Neural cell (in vitro differentiated cells): ENCODE data around the gene GNG14. TPM values are rescaled to one million over a fixed set of nuclear protein-coding genes. Genes with fewer than 3 reads are reported as not detected.

ENCODE experiments used
- H2AFZ ChIP-seq: fragments of 200-600, 300-800 bp; sonication (generic), shearing (Covaris generic); 2 replicates; pipeline ENCODE4 v1.6.0; 2014; ENCODE audit warnings: low read depth, mild to moderate bottlenecking, antibody characterized with exemption, low read length, moderate library complexity
- H3F3A ChIP-seq: fragments of 200-600 bp; shearing (Covaris generic); 2 replicates; pipeline ENCODE4 v1.6.1; 2016; ENCODE audit warnings: mild to moderate bottlenecking, moderate library complexity, mixed read lengths, antibody characterized with exemption, low read length; ENCODE audit not compliant: insufficient read depth, poor library complexity, severe bottlenecking
- H3K27ac ChIP-seq: fragments of 200-600, 300-800 bp; sonication (generic), shearing (Covaris generic); 2 replicates; pipeline ENCODE4 v1.5.1; 2014; ENCODE audit warnings: mild to moderate bottlenecking, low read length, moderate library complexity
- H3K27me3 ChIP-seq: fragments of 300-800, 200-600 bp; sonication (generic), shearing (Covaris generic); 2 replicates; pipeline ENCODE4 v1.6.0; 2014; ENCODE audit warnings: mild to moderate bottlenecking, low read depth, low read length, moderate library complexity; ENCODE audit not compliant: insufficient read depth
- H3K36me3 ChIP-seq: fragments of 300-800, 200-600 bp; sonication (generic), shearing (Covaris generic); 2 replicates; pipeline ENCODE4 v1.5.1; 2014; ENCODE audit warnings: mild to moderate bottlenecking, antibody characterized with exemption, low read length, moderate library complexity; ENCODE audit not compliant: insufficient read depth
- H3K4me2 ChIP-seq: fragments of 300-800, 200-600 bp; sonication (generic), shearing (Covaris generic); 2 replicates; pipeline ENCODE4 v1.6.0; 2014; ENCODE audit warnings: mild to moderate bottlenecking, low read length
- H3K4me3 ChIP-seq: fragments of 300-800, 200-600 bp; sonication (generic), shearing (Covaris generic); 2 replicates; pipeline ENCODE4 v1.5.1; 2014; ENCODE audit warnings: mild to moderate bottlenecking, low read length, moderate library complexity
- H3K79me2 ChIP-seq: fragments of 200-600 bp; shearing (Covaris generic); replicated peaks from 2 replicates; pipeline ENCODE4 v1.6.0; 2014; ENCODE audit warnings: mild to moderate bottlenecking, low read length, moderate library complexity; ENCODE audit not compliant: insufficient read depth
- H3K9ac ChIP-seq: fragments of 300-800, 200-600 bp; sonication (generic), shearing (Covaris generic); 2 replicates; pipeline ENCODE4 v1.6.1; 2016; ENCODE audit warnings: mild to moderate bottlenecking, low read length, mixed read lengths
- H3K9me2 ChIP-seq: fragments of 200-600 bp; shearing (Covaris generic); 2 replicates; pipeline ENCODE4 v1.6.1; 2016; ENCODE audit warnings: mild to moderate bottlenecking, low read length, mixed read lengths; ENCODE audit not compliant: insufficient read depth
- H3K9me3 ChIP-seq: fragments of 200-600, 300-800 bp; sonication (generic), shearing (Covaris generic); 2 replicates; pipeline ENCODE4 v1.6.1; 2016; ENCODE audit warnings: mild to moderate bottlenecking, mixed run types, low read length, moderate library complexity, mixed read lengths
- H4K20me1 ChIP-seq: fragments of 200-600 bp; shearing (Covaris generic); 2 replicates; pipeline ENCODE4 v1.6.1; 2016; ENCODE audit warnings: mild to moderate bottlenecking, mixed run types; ENCODE audit not compliant: insufficient read depth
- CTCF ChIP-seq: fragments of 450-650 bp; IDR thresholded peaks from 2 replicates; pipeline ENCODE4 v1.5.1; 2014; ENCODE audit warnings: antibody characterized with exemption, mild to moderate bottlenecking, moderate library complexity; ENCODE audit not compliant: poor library complexity, severe bottlenecking
- EP300 ChIP-seq: fragments of 450-650 bp; conservative IDR thresholded peaks from 2 replicates; pipeline ENCODE4 v1.6.1; 2014; ENCODE audit warnings: antibody characterized with exemption, mild to moderate bottlenecking, moderate library complexity; ENCODE audit not compliant: poor library complexity, severe bottlenecking
- EZH2 ChIP-seq: fragments of 200-600, 300-800 bp; shearing (Covaris generic), sonication (generic); IDR thresholded peaks from 2 replicates; pipeline ENCODE4 v1.6.1; 2014; ENCODE audit warnings: antibody characterized with exemption, low read length, borderline replicate concordance, mild to moderate bottlenecking; ENCODE audit not compliant: insufficient read depth, poor library complexity, severe bottlenecking
- MXI1 ChIP-seq: fragments of 450-650 bp; conservative IDR thresholded peaks from 2 replicates; pipeline ENCODE4 v1.6.1; 2014; ENCODE audit warnings: antibody characterized with exemption, mild to moderate bottlenecking; ENCODE audit not compliant: poor library complexity, severe bottlenecking
- POLR2AphosphoS5 ChIP-seq: IDR thresholded peaks from 2 replicates; pipeline ENCODE4 v1.6.1; 2012
- RAD21 ChIP-seq: fragments of 450-650 bp; conservative IDR thresholded peaks from 2 replicates; pipeline ENCODE4 v1.6.1; 2014; ENCODE audit warnings: antibody characterized with exemption, mild to moderate bottlenecking, moderate library complexity
- REST ChIP-seq: IDR thresholded peaks from 2 replicates; pipeline ENCODE4 v1.6.1; 2012; ENCODE audit warnings: borderline replicate concordance
- SMC3 ChIP-seq: fragments of 450-650 bp; conservative IDR thresholded peaks from 2 replicates; pipeline ENCODE4 v1.6.1; 2014; ENCODE audit warnings: antibody characterized with exemption, mild to moderate bottlenecking, moderate library complexity; ENCODE audit not compliant: poor library complexity
- TAF1 ChIP-seq: IDR thresholded peaks from 2 replicates; pipeline ENCODE4 v1.6.1; 2012; ENCODE audit warnings: low read depth
- polyA plus RNA-seq: library from polyadenylated mRNA; depleted of rRNA; stranded (reverse); fragments of >200 nt; gene quantifications from 2 replicates; pipeline ENCODE4 v1.2.3, GENCODE V29; 2014

Gene GNG14
- polyA plus RNA-seq, 1 donor from 2014 or later = not detected

GRCh38 chr19:12708641-12709040 lies 20.8 kb downstream of the GNG14 start:
- peaks cover 5% of the 10 kb centered on the region for H3K36me3 ChIP-seq
- no peaks in the 10 kb centered on the region for H3K9me3 ChIP-seq
- H3K79me2 ChIP-seq = no peaks in the 10 kb centered on the region
- no peaks in the 10 kb centered on the region for H4K20me1 ChIP-seq
- no peaks in the 10 kb centered on the region for H3K27me3 ChIP-seq
- no peaks in the 10 kb centered on the region for H3K9me2 ChIP-seq
- H3K4me3 ChIP-seq = no peak overlapping the region
- H3K9ac ChIP-seq = no peak overlapping the region
- no peak overlapping the region for H3K4me2 ChIP-seq
- H3F3A ChIP-seq = no peaks in the 10 kb centered on the region
- H3K27ac ChIP-seq = no peak overlapping the region
- H2AFZ ChIP-seq = no peak overlapping the region
- TF ChIP-seq REST (no peak), POLR2AphosphoS5 (no peak), RAD21 (no peak), CTCF (no peak), MXI1 (no peak), EZH2 (no peak), TAF1 (no peak), EP300 (no peak), SMC3 (no peak)

- H3K27me3 ChIP-seq = no peaks in the 10 kb centered on the region
- H3K27ac ChIP-seq = no peak overlapping the region
- H2AFZ ChIP-seq = no peak overlapping the region
- H3K9me3 ChIP-seq = no peaks in the 10 kb centered on the region
- H3K4me2 ChIP-seq = no peak overlapping the region
- no peaks in the 10 kb centered on the region for H3K79me2 ChIP-seq
- H3F3A ChIP-seq = no peaks in the 10 kb centered on the region
- no peak overlapping the region for H3K9ac ChIP-seq
- H4K20me1 ChIP-seq = no peaks in the 10 kb centered on the region
- peaks cover 5% of the 10 kb centered on the region for H3K36me3 ChIP-seq
- no peak for TF ChIP-seq POLR2AphosphoS5
- no peak for TF ChIP-seq EZH2
- no peak for TF ChIP-seq EP300
- TF ChIP-seq REST = no peak
- no peak for TF ChIP-seq SMC3
- no peak for TF ChIP-seq CTCF
- no peaks in the 10 kb centered on the region for H3K9me2 ChIP-seq
- H3K4me3 ChIP-seq = no peak overlapping the region
Measured at GRCh38 chr19:12711187-12711586, 23.4 kb downstream of the GNG14 start.
